HEK293 (cell line): Measurements from ENCODE around the gene CUL9.

Experiments
- CTCF ChIA-PET: fragments of 350-600 bp; formaldehyde crosslinking; extraction: SDS; loops from one replicate; lab custom pipeline; 2021; ENCODE audit warnings: antibody characterized with exemption; lab: Yijun Ruan, JAX
- POLR2A ChIA-PET: fragments of 300-600 bp; formaldehyde crosslinking; extraction: SDS; loops from one replicate; lab custom pipeline; 2020; ENCODE audit warnings: antibody characterized with exemption, inconsistent platforms; lab: Yijun Ruan, JAX
- H3K27ac ChIP-seq: fragments of 200-500 bp; sonication (Bioruptor generic); 2 replicates; pipeline ENCODE4 v1.5.1; 2014; ENCODE audit warnings: low read depth, low read length, control low read depth, inconsistent platforms; ENCODE audit errors: extremely low read depth
- H3K36me3 ChIP-seq, 2 experiments: fragments of 200-500 bp in 1 of 2; sonication (Bioruptor generic) in 1 of 2; 1 replicate in 1 of 2; 2 replicates in 1 of 2; pipeline ENCODE4 v1.5.1; 2014 to 2017; ENCODE audit warnings: inconsistent platforms in 2 of 2, low read length in 2 of 2; ENCODE audit not compliant: control insufficient read depth in 2 of 2, insufficient read depth in 1 of 2
- H3K4me1 ChIP-seq: fragments of 200-500 bp; sonication (Bioruptor generic); 2 replicates; pipeline ENCODE4 v1.5.1; 2014; ENCODE audit warnings: mild to moderate bottlenecking, low read length, inconsistent platforms; ENCODE audit not compliant: control insufficient read depth, insufficient read depth
- H3K4me3 ChIP-seq: 2 replicates; pipeline ENCODE4 v1.5.1; 2011; ENCODE audit warnings: low read depth, mild to moderate bottlenecking, control low read depth, low read length, moderate library complexity
- H3K9me3 ChIP-seq: fragments of 200-500 bp; sonication (Bioruptor generic); 2 replicates; pipeline ENCODE4 v1.5.1; 2014; ENCODE audit warnings: low read depth, low read length, inconsistent platforms; ENCODE audit not compliant: control insufficient read depth, insufficient read depth
- GLIS1 ChIP-seq: fragments of 450-650 bp; formaldehyde crosslinking; IDR thresholded peaks from 2 replicates; pipeline ENCODE4 v1.5.1; 2016; ENCODE audit warnings: missing biosample characterization, missing genetic modification characterization
- GLIS2 ChIP-seq: fragments of 450-650 bp; formaldehyde crosslinking; IDR thresholded peaks from 2 replicates; pipeline ENCODE4 v1.5.1; 2016; ENCODE audit warnings: missing biosample characterization, missing genetic modification characterization
- MEIS1 ChIP-seq: sonication (generic); formaldehyde crosslinking; IDR thresholded peaks from 2 replicates; pipeline ENCODE4 v1.8.1; 2022; ENCODE audit warnings: missing genetic modification reagents, mild to moderate bottlenecking, borderline replicate concordance
- PRDM1 ChIP-seq: fragments of 450-650 bp; formaldehyde crosslinking; IDR thresholded peaks from 2 replicates; pipeline ENCODE4; 2016; ENCODE audit warnings: missing biosample characterization, missing genetic modification characterization
- PRDM4 ChIP-seq: fragments of 450-650 bp; formaldehyde crosslinking; IDR thresholded peaks from 2 replicates; pipeline ENCODE4 v1.5.1; 2017; ENCODE audit warnings: missing biosample characterization, missing genetic modification characterization
- RBAK ChIP-seq: fragments of 450-650 bp; formaldehyde crosslinking; IDR thresholded peaks from 2 replicates; pipeline ENCODE4 v1.5.1; 2016; ENCODE audit warnings: missing biosample characterization, missing genetic modification characterization
- REST ChIP-seq: fragments of 450-650 bp; formaldehyde crosslinking; IDR thresholded peaks from 2 replicates; pipeline ENCODE4 v1.5.1; 2016; ENCODE audit warnings: missing biosample characterization, missing genetic modification characterization
- SP3 ChIP-seq: fragments of 450-650 bp; formaldehyde crosslinking; IDR thresholded peaks from 2 replicates; pipeline ENCODE4 v1.5.1; 2016; ENCODE audit warnings: missing biosample characterization, missing genetic modification characterization
- ZBTB10 ChIP-seq: fragments of 450-650 bp; formaldehyde crosslinking; IDR thresholded peaks from 2 replicates; pipeline ENCODE4 v1.5.1; 2016; ENCODE audit warnings: missing biosample characterization, missing genetic modification characterization
- ZBTB44 ChIP-seq: fragments of 450-650 bp; IDR thresholded peaks from 2 replicates; pipeline ENCODE4 v1.5.1; 2018; ENCODE audit warnings: missing biosample characterization, mild to moderate bottlenecking, missing genetic modification characterization
- ZNF133 ChIP-seq: fragments of 450-650 bp; formaldehyde crosslinking; IDR thresholded peaks from 2 replicates; pipeline ENCODE4 v1.5.1; 2016; ENCODE audit warnings: missing biosample characterization, missing genetic modification characterization
- ZNF175 ChIP-seq: fragments of 450-650 bp; formaldehyde crosslinking; IDR thresholded peaks from 2 replicates; pipeline ENCODE4 v1.5.1; 2016; ENCODE audit warnings: missing biosample characterization, missing genetic modification characterization
- ZNF521 ChIP-seq: fragments of 450-650 bp; formaldehyde crosslinking; IDR thresholded peaks from 2 replicates; pipeline ENCODE4 v1.5.1; 2017; ENCODE audit warnings: missing biosample characterization, mild to moderate bottlenecking, missing genetic modification characterization
- ZNF560 ChIP-seq: fragments of 450-650 bp; formaldehyde crosslinking; IDR thresholded peaks from 2 replicates; pipeline ENCODE4 v1.5.1; 2017; ENCODE audit warnings: missing biosample characterization, missing genetic modification characterization, borderline replicate concordance
- ZNF664 ChIP-seq: fragments of 450-650 bp; formaldehyde crosslinking; IDR thresholded peaks from 2 replicates; pipeline ENCODE4 v1.5.1; 2016; ENCODE audit warnings: missing biosample characterization, missing genetic modification characterization
- ZNF791 ChIP-seq: fragments of 450-650 bp; formaldehyde crosslinking; IDR thresholded peaks from 2 replicates; pipeline ENCODE4 v1.5.1; 2016; ENCODE audit warnings: missing biosample characterization, missing genetic modification characterization
- ZNF792 ChIP-seq: fragments of 450-650 bp; formaldehyde crosslinking; IDR thresholded peaks from 2 replicates; pipeline ENCODE4 v1.5.1; 2016; ENCODE audit warnings: missing biosample characterization, missing genetic modification characterization
- ZSCAN30 ChIP-seq: fragments of 450-650 bp; IDR thresholded peaks from 2 replicates; pipeline ENCODE4 v1.5.1; 2018; ENCODE audit warnings: missing biosample characterization, mild to moderate bottlenecking, missing genetic modification characterization, moderate library complexity
- ZXDB ChIP-seq: fragments of 450-650 bp; formaldehyde crosslinking; IDR thresholded peaks from 2 replicates; pipeline ENCODE4 v1.5.1; 2016; ENCODE audit warnings: missing biosample characterization, missing genetic modification characterization

The CUL9 gene

GRCh38 chr6:43250992-43251373 lies 69.0 kb downstream of the CUL9 start (continued):
- no peak for TF ChIP-seq ZNF175 (tag by site-specific recombination)
- no peak for TF ChIP-seq ZNF560 (tag by site-specific recombination)
- no peak for TF ChIP-seq ZNF792 (tag by site-specific recombination)
- no peak for TF ChIP-seq ZNF791 (tag by site-specific recombination)
- TF ChIP-seq ZBTB10 (tag by site-specific recombination) = no peak
- TF ChIP-seq RBAK (tag by site-specific recombination) = no peak
- 0 out of 2 replicates have a peak, but pooled peaks have one; percentile 37 for TF ChIP-seq PRDM1 (tag by site-specific recombination)
- no peak for TF ChIP-seq GLIS1 (tag by site-specific recombination)
- TF ChIP-seq REST (tag by site-specific recombination) = no peak
- TF ChIP-seq MEIS1 = peak; percentile 93
- TF ChIP-seq SP3 = peak; percentile 48; the same call in 1 of the 2 replicates
- TF ChIP-seq ZSCAN30 (tag by site-specific recombination) = no peak
- no peak for TF ChIP-seq ZNF664 (tag by site-specific recombination)
- TF ChIP-seq ZNF521 (tag by site-specific recombination) = no peak
- TF ChIP-seq, all 188 proteins: peak for 8

GRCh38 chr6:43253401-43253800 lies 71.4 kb downstream of the CUL9 start:
- Histone ChIP-seq H3K4me1 (peaks cover 9% of the 10 kb centered on the region; the same call in 1 of the 2 replicates), H3K4me3 (no peak overlapping the region), H3K27ac (no peak overlapping the region), H3K36me3 (no peaks in the 10 kb centered on the region), H3K9me3 (no peaks in the 10 kb centered on the region)
- 0 out of 2 replicates have a peak, but pooled peaks have one; percentile 23 for TF ChIP-seq GLIS2
- TF ChIP-seq ZXDB = no peak
- CTCF ChIA-PET = interaction anchor here (0.6 to 2.9 kb wide), 2 partner anchors 10 to 34 kb away, joined by 3 to 9 read pairs; no protein-coding TSS in a partner anchor
- POLR2A ChIA-PET = interaction anchor here (0.6 kb wide), 1 partner anchor 8 kb away, joined by 5 read pairs; no protein-coding TSS in a partner anchor

GRCh38 chr6:43254138-43254817 lies 72.3 kb downstream of the CUL9 start:
- ChIA-PET CTCF (interaction anchor here (0.6 to 0.7 kb wide), 2 partner anchors 9 to 11 kb away, joined by 3 read pairs; no protein-coding TSS in a partner anchor), POLR2A (no interaction called here)
- TF ChIP-seq PRDM4 (tag by site-specific recombination) = peak; percentile 9; the same call in 1 of the 2 replicates
- no peak for TF ChIP-seq ZBTB44 (tag by site-specific recombination)
- no peak for TF ChIP-seq ZNF133
- no peak overlapping the region for H3K27ac ChIP-seq
- H3K4me3 ChIP-seq = no peak overlapping the region
- H3K36me3 ChIP-seq = no peaks in the 10 kb centered on the region
- H3K4me1 ChIP-seq = peaks cover 9% of the 10 kb centered on the region; the same call in 1 of the 2 replicates
- no peaks in the 10 kb centered on the region for H3K9me3 ChIP-seq
